Measurements from ENCODE around the gene CRTAP.

DNA sequence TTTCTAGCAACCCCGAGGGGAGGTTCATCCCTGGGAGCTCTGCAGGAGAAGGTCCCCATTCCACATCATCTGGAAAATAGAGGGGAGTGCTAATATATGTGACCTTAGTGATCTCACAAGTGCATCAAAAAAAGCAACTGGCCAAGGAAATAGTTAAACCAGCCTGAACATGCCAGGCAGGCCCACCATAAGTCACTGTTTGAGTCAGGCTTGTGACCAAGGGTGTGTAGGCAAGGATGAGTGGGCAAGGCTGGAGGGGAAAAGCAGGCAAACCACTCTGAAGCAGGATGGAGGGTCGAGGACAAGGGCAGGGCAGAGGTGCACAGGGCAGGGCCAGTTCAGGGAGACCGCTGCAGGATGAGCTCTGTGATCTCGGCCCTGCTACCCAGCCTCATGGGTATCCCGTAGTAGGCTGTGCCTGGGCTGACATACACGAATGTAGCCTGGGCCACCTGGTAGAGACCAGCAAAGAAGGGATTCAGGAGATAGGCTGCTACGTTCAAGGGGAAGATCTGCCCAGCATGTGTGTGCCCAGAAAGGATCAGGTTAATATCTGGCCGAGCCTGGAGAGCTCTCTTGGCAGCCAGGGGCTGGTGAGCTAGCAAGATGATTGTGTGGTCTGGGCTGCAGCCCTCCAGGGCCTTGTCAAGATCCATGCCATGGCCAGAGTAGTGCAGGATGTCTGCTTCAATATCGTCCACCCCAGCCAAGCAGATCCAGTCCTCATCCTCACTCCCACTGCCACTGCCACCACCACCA is 21.1 kb upstream of the CRTAP start:
- no peak for TF ChIP-seq EZH2 (IDR thresholded peaks at IDR 0.05; ENCODE audit: insufficient read depth, poor library complexity, severe bottlenecking)
- TF ChIP-seq EZH2phosphoT487 (IDR thresholded peaks at IDR 0.05; ENCODE audit: insufficient read depth, low read depth) = no peak
